ENCODE results near the gene INHA.

The INHA gene

DNA sequence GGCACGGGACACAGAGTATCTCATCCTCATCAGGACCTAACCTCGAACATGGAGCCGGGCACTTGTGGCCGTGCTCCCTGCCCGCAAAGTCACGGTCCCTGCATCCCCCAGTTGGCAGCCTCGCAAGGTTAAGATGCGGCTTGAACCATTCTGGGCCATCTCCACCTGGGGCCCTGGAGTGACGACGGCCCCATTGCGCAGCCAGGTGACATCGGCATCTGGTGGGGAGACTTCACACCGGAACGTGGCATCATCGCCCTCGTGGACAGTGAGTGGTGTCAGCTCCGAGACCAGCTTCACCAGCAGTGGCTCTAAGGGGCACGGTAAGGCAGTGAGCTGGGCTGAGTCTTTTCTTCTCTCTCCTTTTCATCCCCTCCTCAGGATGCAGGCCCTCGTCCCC lies 15.7 kb upstream of the INHA start:
- in situ Hi-C loops (cut with MboI; ENCODE audit: low sequenced_read_pairs): no loop called here

GRCh38 chr2:219557320-219557719 lies 14.8 kb upstream of the INHA start:
- in situ Hi-C loops (cut with MboI; ENCODE audit: low sequenced_read_pairs): no loop called here

DNA sequence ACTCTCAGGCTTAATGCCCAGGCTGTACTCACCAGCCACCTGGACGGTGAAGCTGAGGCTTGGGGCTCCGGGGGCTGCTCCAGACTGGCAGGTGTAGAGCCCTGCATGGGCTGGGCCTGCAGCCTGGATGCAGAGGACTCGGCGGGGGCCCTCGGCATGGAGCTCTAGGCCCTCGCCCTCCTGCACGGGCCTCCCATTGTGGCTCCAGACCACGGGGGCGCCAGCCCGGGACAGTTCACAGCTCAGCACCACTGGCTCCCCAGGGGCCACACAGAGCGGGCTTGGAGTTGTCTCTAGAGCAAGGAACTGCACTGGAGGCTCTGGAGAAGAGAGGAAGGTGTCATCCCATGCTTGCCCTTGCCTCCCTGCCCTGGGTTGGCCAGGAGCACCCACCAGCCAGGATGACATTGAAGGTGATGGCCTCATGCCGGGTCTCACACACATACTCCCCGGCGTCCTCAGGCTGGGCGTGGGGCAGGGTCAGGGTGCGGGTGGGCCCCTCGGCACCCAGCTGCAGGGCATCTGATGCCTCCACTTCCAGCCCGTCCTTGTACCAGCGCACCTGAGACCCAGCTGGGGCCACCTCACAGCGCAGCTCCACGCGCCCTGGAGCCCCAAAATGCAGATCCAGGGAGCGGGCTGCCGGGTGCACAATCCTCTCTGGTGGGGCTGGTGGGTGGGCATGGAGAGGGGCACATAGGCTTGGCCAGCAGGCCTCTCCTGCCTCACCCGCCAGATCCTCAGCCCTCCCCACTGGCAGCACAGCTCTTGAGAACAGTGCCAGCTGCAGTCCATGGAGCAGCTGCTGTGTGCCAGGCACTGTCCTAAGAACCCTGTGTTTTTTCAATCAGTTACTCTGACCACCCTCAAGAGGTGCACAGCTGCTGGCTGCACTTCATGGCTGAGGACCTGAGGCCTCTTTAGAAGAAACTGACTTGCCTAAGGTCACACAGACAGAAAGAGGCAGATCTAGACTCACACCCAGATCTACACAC lies 14.0 kb upstream of the INHA start:
- in situ Hi-C loops (cut with MboI; ENCODE audit: low sequenced_read_pairs): no loop called here

GRCh38 chr2:219559156-219559915 lies 12.8 kb upstream of the INHA start:
- in situ Hi-C loops (cut with MboI; ENCODE audit: low sequenced_read_pairs): no loop called here

- in situ Hi-C loops (cut with MboI; ENCODE audit: low sequenced_read_pairs): no loop called here
Measured at GRCh38 chr2:219560037-219560892, 11.8 kb upstream of the INHA start.

DNA sequence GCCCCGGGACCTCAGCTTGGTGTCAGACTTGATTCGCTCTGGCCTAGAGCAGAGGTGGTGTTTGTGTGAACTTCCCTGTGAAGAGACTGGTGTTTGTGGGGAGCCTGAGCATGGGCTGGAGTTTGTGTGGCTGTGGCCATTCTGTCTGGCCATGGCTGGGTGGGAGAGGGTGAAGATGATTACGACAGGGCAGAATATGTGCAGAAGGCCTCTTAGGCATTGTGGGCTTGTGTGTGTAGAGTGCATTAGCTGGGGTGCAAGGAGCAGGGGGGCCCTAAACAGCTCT lies 11.3 kb upstream of the INHA start:
- in situ Hi-C loops (cut with MboI; ENCODE audit: low sequenced_read_pairs): no loop called here

DNA sequence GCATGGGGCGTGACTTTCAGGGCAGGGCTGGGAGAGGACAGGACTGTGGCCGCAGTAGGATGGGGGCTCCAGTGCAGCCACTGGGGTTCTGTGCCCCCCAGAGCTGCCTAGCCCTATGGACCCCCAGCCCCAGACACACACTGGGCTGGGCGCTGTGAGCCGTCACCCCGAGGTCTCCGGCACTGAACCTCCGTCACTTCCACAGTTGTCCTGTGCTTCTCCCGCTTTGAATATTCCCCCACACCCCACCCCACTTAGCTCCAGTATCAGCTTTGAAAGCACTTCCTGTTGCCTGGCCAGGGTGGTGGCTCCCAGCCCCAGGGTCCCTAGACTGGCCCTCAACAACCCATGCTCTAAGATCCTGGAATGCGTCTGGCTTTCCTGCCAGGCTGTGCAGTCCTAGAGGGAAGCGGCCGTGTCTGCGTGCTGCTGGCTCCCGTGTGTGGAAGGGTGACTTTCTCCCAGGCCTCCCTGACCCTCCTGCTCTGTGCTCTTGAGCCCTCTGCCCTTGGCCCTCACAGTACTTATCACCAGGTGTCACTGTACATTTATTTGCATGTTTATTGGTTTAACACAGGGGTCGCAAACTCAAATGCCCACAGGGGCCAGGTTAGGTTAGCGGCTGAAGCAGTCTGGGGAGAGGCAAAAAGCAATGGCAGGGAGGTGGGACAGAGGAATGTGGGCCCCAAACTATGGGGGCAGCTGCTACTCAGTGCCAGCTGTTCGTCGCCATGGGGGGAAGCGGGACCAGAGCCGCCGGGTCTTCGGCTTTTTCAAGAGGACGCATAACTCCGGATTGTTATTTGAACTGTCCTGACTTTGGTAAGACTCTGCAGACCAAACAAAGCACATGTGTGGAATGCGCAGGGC lies 10.7 kb upstream of the INHA start:
- in situ Hi-C loops (cut with MboI; ENCODE audit: low sequenced_read_pairs): no loop called here

- in situ Hi-C loops (cut with MboI; ENCODE audit: low sequenced_read_pairs): no loop called here
Measured at GRCh38 chr2:219562049-219563020, 9.8 kb upstream of the INHA start.

- in situ Hi-C loops (cut with MboI; ENCODE audit: low sequenced_read_pairs): no loop called here
Measured at GRCh38 chr2:219563271-219563928, 8.7 kb upstream of the INHA start.

GRCh38 chr2:219565130-219566080 lies 6.7 kb upstream of the INHA start:
- in situ Hi-C loops (cut with MboI; ENCODE audit: low sequenced_read_pairs): no loop called here

DNA sequence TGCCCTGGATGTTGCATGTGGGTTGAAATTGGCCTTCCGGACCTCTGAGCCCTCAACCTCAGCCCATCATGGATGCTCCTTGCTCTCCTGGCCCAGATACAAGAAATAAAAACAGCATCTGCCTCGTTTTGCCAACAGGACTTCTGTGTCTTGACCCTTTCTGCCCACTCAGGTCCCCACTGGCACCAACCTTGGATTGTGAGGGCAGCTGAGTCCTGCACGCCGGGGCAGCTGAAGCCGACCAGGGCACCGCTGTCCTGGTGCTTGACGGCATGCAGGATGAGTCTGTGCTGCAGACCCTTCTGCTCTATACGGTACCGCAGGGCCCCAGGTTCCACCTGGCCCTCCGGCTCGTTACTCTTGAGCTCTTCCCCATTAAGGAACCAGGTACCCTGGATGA lies 5.5 kb upstream of the INHA start:
- in situ Hi-C loops (cut with MboI; ENCODE audit: low sequenced_read_pairs): no loop called here

- in situ Hi-C loops (cut with MboI; ENCODE audit: low sequenced_read_pairs): no loop called here
Measured at GRCh38 chr2:219567131-219567530, 5.0 kb upstream of the INHA start.

- in situ Hi-C loops (cut with MboI; ENCODE audit: low sequenced_read_pairs): no loop called here
Measured at GRCh38 chr2:219567791-219568361, 4.2 kb upstream of the INHA start.

- in situ Hi-C loops (cut with MboI; ENCODE audit: low sequenced_read_pairs): no loop called here
Measured at GRCh38 chr2:219569041-219569440, 3.1 kb upstream of the INHA start.

GRCh38 chr2:219569635-219570034 lies 2.5 kb upstream of the INHA start:
- in situ Hi-C loops (cut with MboI; ENCODE audit: low sequenced_read_pairs): no loop called here

DNA sequence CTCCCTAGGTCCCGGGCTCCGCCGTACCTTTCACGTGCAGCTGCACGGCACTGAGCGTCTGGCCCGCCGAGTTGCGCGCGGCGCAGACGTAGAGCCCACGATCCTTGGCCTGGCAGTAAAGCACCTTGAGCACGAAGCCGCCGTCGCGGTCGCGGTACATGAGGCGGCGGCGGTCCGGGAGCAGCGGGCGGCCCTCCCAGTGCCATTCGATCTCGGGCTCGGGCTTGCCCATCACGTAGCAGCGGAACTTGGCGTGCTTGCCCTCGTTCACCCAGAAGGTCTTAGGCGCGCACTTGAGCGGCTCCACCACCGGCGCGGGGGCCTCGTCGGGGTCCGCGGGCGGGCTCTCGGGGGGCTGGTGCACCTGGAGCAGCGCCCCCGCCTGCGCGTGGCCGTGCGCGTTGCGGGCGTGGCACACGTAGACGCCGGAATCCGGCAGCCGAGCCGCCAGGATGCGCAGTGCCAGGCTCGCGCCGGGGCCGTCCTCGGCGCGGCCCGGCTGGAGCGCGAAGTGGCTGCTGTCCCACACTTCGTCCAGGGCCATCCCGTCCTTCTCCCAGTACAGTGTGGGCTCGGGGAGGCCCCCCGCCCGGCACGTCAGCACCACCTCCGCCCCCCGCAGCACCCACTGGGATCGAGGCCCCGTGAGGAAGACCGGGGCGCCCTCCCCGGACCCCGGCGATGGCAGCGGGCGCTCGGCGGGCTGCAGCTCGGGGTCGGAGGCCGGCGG lies 1.8 kb upstream of the INHA start:
- in situ Hi-C loops (cut with MboI; ENCODE audit: low sequenced_read_pairs): no loop called here

DNA sequence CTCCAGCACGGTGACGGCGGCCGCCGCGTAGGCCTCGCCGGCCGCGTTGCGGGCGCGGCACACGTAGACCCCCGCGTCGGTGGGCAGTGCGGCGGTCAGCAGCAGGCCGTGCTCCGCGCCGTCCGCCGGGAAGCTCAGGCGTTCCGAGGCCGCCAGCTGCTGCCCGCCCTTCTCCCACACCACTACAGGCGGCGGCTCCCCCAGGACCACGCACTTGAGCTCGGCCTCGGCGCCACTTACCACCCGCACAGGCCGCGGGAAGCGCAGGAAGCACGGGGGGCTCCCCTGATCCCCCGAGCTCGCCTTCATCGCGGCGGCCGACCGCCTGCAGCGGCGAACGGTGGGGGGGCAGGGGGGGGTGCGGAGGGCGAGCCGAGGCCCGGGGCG lies 1.2 kb upstream of the INHA start:
- in situ Hi-C loops (cut with MboI; ENCODE audit: low sequenced_read_pairs): no loop called here

Measured in HL-60/S4 treated with phorbol 12-myristate 13-acetate at 8.2 ng/mL for 4 days and 3 days (cell line).